Measurements from ENCODE around the gene CHRM5. TPM values are rescaled to one million over a fixed set of nuclear protein-coding genes. Genes with fewer than 3 reads are reported as not detected.

The CHRM5 gene
- total and polyA plus RNA-seq, 9 of the 15 experiments (the other 6 are each of a cell fraction or from before 2014, with no cell fraction given): not detected

DNA sequence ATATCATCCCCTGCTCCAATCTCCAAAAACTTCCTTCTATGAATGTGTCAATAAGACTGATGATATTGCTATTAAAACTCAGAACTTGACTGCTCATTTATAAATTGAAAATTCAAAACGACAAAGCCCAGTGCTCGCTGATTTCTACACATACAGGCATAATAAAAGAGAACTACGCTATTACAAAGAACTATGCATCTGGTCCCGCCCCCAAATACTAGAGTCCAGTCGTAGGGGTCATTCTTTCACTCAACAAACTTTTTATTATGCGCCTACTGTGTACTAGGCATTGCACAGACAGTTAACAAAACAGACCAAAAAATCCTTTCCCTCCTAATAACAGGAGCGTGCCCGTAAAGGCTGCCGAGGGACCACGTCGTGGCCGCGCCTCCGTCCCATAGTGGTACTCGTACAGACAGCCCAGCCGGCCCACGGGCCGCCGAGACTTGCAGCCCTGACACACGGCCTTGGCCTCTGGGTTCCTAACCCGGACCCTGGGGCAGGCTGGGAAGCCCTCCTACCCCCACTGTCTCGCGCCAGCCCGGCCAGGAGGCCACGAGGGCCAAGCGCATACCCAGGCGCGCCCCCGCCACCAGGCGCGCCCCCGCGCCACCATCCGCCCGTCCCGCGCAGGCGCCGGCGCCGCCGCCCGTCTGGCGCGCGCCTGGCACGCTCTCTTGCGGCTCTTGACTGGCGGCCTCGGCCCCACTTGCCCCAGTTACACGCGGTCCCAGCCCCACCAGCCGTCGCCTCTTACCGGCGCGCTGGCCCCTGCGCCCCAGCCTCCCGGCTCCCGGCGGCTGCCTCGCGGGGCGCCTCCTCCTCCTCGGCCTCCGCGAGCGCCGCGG, 70.0 kb downstream of the CHRM5 start (continued):
- TF ChIP-seq, protein P1, sequence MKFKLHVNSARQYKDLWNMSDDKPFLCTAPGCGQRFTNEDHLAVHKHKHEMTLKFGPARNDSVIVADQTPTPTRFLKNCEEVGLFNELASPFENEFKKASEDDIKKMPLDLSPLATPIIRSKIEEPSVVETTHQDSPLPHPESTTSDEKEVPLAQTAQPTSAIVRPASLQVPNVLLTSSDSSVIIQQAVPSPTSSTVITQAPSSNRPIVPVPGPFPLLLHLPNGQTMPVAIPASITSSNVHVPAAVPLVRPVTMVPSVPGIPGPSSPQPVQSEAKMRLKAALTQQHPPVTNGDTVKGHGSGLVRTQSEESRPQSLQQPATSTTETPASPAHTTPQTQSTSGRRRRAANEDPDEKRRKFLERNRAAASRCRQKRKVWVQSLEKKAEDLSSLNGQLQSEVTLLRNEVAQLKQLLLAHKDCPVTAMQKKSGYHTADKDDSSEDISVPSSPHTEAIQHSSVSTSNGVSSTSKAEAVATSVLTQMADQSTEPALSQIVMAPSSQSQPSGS (CRISPR knock-in tag; IDR thresholded peaks at IDR 0.05): peak; percentile 74
- TF ChIP-seq ZFX (CRISPR knock-in tag; IDR thresholded peaks at IDR 0.05) (peak; percentile 74), ZNF644 (tag; IDR thresholded peaks at IDR 0.05; ENCODE audit: low read depth) (0 out of 2 replicates have a peak, but pooled peaks have one; percentile 57), NR2C2 (CRISPR knock-in tag; IDR thresholded peaks at IDR 0.05) (peak; percentile 16; the same call in 1 of the 2 replicates), NR2C2 (tag; IDR thresholded peaks at IDR 0.05) (0 out of 2 replicates have a peak, but pooled peaks have one; percentile 31), NR1H2 (CRISPR knock-in tag; IDR thresholded peaks at IDR 0.05) (no peak), ZNF766 (CRISPR knock-in tag; conservative IDR thresholded peaks at IDR 0.05) (0 out of 2 replicates have a peak, but pooled peaks have one; percentile 39), HDAC2 (IDR thresholded peaks at IDR 0.05) (0 out of 2 replicates have a peak, but pooled peaks have one; percentile 20), ZNF584 (CRISPR knock-in tag; IDR thresholded peaks at IDR 0.05; ENCODE audit: low read depth) (0 out of 2 replicates have a peak, but pooled peaks have one; percentile 31), MYC (IDR thresholded peaks at IDR 0.05; ENCODE audit: low read depth, low read length) (peak; percentile 80), MYC (CRISPR knock-in tag; IDR thresholded peaks at IDR 0.05; ENCODE audit: borderline replicate concordance, low read depth) (no peak), ZNF124 (CRISPR knock-in tag; IDR thresholded peaks at IDR 0.05) (0 out of 2 replicates have a peak, but pooled peaks have one; percentile 28), NONO (IDR thresholded peaks at IDR 0.05; ENCODE audit: low read depth in 2 of 2, low read length in 1 of 2) (no peak; a peak in 1 of 4 replicates), KAT7 (CRISPR knock-in tag; IDR thresholded peaks at IDR 0.05; ENCODE audit: borderline replicate concordance) (no peak), NR3C1 (CRISPR knock-in tag; IDR thresholded peaks at IDR 0.05) (peak; percentile 90), RBBP5 (IDR thresholded peaks at IDR 0.05; ENCODE audit: borderline replicate concordance, insufficient read depth, low read length, poor library complexity, severe bottlenecking) (peak; percentile 70), MEIS2 (IDR thresholded peaks at IDR 0.05; ENCODE audit: partially characterized antibody) (peak; percentile 21), EP400 (IDR thresholded peaks at IDR 0.05) (peak; percentile 63; the same call in 1 of the 2 replicates), KDM5B (IDR thresholded peaks at IDR 0.05; ENCODE audit: insufficient replicate concordance, low read depth, low read length) (peak; percentile 42), ZFPM2 (CRISPR knock-in tag; IDR thresholded peaks at IDR 0.05) (no peak), CTBP1 (IDR thresholded peaks at IDR 0.05; ENCODE audit: borderline replicate concordance) (peak; percentile 92)
- TF ChIP-seq, protein P2, sequence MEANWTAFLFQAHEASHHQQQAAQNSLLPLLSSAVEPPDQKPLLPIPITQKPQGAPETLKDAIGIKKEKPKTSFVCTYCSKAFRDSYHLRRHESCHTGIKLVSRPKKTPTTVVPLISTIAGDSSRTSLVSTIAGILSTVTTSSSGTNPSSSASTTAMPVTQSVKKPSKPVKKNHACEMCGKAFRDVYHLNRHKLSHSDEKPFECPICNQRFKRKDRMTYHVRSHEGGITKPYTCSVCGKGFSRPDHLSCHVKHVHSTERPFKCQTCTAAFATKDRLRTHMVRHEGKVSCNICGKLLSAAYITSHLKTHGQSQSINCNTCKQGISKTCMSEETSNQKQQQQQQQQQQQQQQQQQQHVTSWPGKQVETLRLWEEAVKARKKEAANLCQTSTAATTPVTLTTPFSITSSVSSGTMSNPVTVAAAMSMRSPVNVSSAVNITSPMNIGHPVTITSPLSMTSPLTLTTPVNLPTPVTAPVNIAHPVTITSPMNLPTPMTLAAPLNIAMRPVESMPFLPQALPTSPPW (CRISPR knock-in tag; IDR thresholded peaks at IDR 0.05): peak; percentile 43; the same call in 1 of the 2 replicates
- TF ChIP-seq, protein P3, sequence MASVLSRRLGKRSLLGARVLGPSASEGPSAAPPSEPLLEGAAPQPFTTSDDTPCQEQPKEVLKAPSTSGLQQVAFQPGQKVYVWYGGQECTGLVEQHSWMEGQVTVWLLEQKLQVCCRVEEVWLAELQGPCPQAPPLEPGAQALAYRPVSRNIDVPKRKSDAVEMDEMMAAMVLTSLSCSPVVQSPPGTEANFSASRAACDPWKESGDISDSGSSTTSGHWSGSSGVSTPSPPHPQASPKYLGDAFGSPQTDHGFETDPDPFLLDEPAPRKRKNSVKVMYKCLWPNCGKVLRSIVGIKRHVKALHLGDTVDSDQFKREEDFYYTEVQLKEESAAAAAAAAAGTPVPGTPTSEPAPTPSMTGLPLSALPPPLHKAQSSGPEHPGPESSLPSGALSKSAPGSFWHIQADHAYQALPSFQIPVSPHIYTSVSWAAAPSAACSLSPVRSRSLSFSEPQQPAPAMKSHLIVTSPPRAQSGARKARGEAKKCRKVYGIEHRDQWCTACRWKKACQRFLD (CRISPR knock-in tag; IDR thresholded peaks at IDR 0.05): peak; percentile 69; the same call in 1 of the 2 replicates

All from K562 (cell line).